NCI-H82 treated with DMSO at 0.1 percent for 48 hours (cell line): Measurements from ENCODE around the gene RGS8.
"Not testable (repeated sequence)": the region's sequence is repeated elsewhere in the genome, so short reads cannot be mapped to it uniquely, and the experiment has no call there.

Source experiments
- DNase-seq: peaks from one replicate; lab custom pipeline; 2025; ENCODE audit not compliant: unreplicated experiment; lab: John Stamatoyannopoulos, UW

RGS8 gene

GRCh38 chr1:182702826-182703524 lies 18.6 kb upstream of the RGS8 start:
- peak; percentile 86 for DNase-seq

DNA sequence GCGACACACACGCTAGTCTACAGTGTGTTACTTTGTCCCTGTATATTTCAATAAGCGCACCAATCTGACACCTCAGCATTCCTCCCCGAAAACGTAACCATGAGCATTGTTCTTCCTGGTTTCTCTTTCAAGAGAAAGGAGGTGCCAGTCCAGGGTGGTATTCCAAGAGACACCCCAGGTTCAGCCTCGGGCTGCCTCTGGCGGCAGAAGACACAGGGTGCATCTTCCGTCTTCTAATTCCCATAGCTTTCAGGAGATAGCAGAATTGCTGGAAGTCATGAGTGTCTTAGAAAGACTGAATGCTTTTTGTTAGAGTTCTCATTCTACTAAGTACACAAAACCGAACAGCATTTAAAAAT lies 15.9 kb upstream of the RGS8 start:
- no peak for DNase-seq

GRCh38 chr1:182699393-182700350 lies 15.3 kb upstream of the RGS8 start:
- DNase-seq = peak; percentile 82

DNA sequence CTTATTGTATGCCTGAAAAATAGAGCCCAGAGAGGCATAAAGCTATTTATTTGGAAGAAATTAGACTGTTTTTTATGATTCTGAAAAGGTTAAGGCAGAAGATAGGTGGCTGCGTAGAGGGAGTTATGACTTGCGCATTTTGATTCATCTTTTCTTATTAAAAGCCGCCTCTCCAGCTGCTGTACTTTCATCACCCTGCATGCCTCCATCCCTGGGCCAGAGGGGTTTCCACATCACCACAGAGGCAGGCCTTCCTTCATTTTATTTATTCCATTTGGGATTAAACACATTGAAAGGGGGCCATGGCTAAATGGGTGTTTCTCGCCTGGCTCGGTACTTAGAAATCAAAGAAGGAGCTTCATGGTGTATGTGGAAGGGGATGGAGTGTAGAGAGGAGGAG lies 14.6 kb upstream of the RGS8 start:
- no peak for DNase-seq

DNA sequence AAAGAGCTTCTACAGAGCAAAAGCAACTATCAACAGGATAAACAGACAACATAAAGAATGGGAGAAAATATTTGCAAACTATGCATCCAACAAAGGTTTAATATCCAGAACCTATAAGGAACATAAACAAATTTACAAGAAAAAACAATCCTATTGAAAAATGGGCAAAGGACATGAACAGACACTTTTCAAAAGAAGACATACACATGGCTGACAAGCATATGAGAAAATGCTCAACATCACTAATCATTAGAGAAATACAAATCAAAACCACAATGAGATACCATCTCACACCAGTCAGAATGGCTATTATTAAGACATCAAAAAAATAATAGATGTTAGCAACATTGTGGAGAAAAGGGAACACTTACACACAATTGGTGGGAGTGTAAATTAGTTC lies 8.8 kb upstream of the RGS8 start:
- DNase-seq = not testable (repeated sequence)

DNA sequence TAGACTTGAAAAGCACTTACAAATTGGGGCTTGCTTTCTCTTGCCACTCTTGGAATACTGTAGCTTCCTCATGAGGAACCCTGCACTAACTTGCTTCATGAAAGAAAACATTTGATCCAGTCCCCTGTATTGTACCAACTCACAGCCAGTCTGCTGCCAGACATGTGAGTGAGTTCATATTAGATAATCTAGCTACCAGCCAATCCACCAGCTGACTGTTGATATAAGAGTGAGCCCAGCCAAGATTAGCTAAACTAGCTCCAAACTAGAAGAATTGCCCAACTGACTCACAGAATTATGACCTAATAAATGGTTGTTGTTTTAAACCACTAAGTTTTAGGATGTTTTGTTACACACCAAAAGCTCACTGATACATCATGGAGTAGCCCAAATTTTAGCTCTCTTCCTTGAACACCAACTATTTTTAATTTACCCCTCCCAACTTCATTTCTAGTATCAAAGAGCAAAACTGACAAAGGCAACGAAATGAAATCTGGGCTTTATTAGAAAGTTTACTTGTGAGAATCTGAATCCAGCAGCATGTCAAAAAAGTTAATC lies 6.6 kb upstream of the RGS8 start:
- no peak for DNase-seq

DNA sequence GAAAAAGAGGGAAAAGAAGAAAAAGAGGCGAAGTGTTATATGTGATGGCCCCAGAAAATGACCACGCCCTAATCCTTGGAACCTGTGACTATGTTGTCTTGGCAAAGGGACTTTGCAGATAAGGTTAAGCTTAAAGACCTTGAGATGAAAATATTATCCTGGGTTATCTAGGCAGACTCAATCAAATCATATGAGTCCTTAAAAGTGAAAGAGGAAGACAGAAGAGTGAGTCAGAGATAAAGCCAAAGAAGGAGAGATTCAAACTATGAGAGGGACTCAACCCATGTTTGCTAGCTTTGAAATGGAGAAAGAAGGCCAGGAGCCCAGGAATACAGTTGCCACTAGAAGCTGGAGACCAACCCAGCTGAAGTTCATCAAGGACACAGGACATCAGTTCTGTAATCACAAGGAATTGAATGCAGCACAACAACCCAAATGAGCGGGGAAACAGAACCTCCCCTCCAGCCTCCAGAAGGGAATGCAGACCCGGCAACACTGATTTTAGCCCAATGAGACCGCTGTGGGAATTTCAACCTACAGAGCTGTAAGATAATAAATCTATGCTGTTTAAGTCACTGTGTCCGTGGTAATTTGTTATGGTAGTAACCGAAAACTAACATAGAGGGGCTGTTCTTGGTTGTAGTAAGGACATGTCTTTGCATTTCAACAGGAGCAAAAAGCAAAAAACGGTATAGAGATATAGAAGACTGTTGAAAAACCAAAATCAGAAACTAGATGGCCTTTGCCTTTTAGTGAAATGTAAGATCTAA lies 4.2 kb upstream of the RGS8 start:
- DNase-seq = no peak

DNA sequence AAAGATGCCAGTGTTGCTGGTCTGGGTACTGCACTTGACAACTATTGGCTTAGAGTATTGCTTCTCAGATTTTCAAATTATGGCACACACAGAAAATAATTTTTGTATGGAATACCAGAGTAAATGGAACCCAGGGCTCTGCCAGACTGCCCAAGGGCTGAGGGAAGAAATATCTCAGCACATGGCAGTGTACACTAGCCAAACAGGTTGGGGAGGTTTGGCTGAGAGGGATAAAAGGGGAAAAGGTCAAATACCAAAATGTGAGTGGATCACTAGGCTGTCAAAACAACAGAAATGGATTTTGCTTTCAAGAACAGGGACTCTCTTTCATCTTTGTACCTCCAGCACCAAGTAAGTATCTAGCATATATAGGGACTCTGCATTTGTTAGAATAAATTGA lies 3.0 kb upstream of the RGS8 start:
- DNase-seq = no peak

- no peak for DNase-seq
Measured at GRCh38 chr1:182686446-182686845, 2.1 kb upstream of the RGS8 start.

- no peak for DNase-seq
Measured at GRCh38 chr1:182685215-182685614, 828 bp upstream of the RGS8 start.

DNA sequence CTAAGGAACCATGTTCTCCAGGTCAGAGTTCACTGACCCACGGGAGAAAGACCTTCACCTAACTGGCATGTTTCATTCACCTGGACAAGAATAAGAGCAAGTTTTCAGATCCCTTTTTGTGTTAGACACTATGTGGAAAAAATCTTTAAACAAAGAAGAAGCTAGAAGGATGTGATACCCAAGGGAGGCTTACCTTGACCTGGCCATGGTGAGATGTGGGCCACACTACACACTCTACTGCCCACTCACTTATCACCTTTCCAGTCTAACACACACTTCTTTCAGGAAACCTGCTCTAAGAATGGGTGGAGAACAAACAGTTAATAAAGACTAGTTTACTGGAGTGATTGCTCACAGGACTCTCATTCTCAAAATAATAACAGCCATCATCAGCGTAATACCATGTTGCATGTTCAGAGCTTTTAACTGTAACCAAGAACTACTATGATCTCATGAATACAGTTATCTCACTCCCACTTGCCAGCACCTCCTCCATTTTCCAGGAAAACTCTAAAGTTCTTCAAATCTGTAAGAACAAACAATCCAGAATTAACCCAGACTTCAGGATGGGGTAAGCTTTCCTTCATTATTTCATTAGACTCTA lies 1.4 kb downstream of the RGS8 start:
- no peak for DNase-seq

DNA sequence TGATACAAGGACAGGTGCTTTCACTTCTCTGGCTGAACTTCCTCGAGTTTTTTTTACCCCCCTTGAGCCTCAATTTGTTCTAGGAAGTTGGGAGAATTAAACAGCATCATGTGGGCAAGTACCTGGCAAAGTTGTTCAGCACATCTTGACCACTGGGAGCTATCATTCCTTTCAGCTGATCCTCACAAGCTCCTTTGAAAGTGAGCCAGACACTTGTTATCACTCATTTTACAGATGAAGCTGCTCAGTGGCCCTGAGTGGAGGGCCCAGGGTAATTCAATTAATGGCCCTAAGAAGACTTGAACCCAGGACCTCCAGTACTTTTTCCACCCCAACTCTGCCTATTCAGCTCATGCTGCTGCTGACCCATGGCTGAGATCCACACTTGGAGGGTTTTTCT lies 2.0 kb downstream of the RGS8 start:
- no peak for DNase-seq

DNA sequence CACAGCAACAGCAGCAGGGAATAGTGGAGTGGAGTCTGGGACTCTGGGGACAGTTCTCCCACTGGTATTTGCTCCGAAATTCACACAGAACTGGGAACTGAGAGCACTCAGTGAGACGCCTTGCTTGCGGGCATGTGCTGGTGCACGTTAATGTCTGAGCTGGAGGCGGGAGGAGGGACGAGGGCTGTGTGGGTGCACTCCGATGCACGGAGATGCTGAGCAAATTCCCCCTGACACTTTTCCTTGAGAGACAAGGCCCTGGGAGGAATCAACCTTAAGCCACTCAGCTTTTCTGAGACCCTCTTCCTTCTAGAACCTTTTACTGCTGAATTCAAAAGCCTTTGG lies 2.8 kb downstream of the RGS8 start:
- no peak for DNase-seq

- no peak for DNase-seq
Measured at GRCh38 chr1:182680901-182681567, 3.4 kb downstream of the RGS8 start.

- DNase-seq = no peak
Measured at GRCh38 chr1:182680408-182680807, 4.0 kb downstream of the RGS8 start.

GRCh38 chr1:182679684-182680083 lies 4.7 kb downstream of the RGS8 start:
- DNase-seq = no peak

DNA sequence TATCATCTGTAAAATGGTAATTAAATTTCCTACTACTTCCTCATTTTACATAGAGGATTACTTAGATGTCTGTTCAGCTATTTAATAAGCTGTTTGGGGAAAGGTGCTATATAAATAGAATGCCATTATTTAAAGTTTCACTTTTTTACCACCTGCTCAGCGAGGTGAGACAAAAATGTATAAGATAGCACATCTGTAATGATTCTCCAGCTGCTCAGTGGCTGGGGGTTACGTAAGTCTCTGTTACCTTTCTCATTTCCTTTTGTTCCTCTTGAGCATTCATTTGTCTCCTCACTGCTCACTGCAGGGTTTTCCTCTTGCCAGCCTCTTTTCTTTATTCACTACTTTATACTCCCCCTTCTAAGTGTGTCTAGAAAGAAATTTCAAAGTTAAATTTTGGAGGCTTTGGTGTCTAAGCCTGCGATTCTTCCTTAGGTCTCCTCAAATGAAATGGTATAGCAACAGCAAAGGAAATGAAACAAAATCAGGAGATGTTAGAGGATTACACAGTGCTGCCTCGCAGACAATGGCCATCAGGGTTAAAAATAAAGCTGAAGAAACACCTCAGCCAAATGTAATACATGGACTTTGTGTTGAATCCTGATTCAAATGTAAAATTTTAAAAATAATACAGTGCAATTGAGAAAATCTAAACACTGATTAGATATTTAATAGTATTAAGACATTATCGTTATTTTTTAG lies 6.8 kb downstream of the RGS8 start:
- no peak for DNase-seq

- no peak for DNase-seq
Measured at GRCh38 chr1:182676274-182676673, 8.1 kb downstream of the RGS8 start.

GRCh38 chr1:182674346-182675246 lies 9.8 kb downstream of the RGS8 start:
- no peak for DNase-seq
